Measurements from ENCODE around the gene COA1. TPM values are rescaled to one million over a fixed set of nuclear protein-coding genes. Genes with fewer than 3 reads are reported as not detected.
"Not testable (repeated sequence)": the region's sequence is repeated elsewhere in the genome, so short reads cannot be mapped to it uniquely, and the experiment has no call there.

COA1 gene
- total RNA-seq, 1 donor from 2014 or later: 85.1 TPM

DNA sequence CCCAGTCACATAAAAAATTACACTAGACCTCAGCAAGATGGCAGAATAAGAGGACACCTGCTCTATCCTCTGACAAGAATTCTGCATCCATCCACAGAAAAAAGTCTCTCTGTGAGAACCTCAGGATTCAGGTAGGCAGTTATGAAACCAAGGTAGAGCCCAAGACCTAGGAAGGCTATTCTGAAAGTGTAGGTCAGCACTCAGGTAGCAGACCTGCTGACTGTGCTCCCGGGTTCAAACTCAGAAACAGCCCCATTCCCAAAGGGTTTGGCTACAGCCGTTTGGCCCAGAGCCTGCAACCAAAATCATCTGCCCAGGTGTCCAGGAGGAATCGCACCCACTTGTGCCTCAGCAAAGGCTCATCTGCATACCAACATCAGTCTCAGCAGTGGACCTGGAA lies 37.7 kb downstream of the COA1 start:
- H3K27ac Mint-ChIP-seq: no peak overlapping the region
- no peaks in the 10 kb centered on the region for H3K27me3 Mint-ChIP-seq

GRCh38 chr7:43689115-43689514 lies 40.2 kb downstream of the COA1 start:
- no peaks in the 10 kb centered on the region for H3K27me3 Mint-ChIP-seq
- TF ChIP-seq, protein P1, sequence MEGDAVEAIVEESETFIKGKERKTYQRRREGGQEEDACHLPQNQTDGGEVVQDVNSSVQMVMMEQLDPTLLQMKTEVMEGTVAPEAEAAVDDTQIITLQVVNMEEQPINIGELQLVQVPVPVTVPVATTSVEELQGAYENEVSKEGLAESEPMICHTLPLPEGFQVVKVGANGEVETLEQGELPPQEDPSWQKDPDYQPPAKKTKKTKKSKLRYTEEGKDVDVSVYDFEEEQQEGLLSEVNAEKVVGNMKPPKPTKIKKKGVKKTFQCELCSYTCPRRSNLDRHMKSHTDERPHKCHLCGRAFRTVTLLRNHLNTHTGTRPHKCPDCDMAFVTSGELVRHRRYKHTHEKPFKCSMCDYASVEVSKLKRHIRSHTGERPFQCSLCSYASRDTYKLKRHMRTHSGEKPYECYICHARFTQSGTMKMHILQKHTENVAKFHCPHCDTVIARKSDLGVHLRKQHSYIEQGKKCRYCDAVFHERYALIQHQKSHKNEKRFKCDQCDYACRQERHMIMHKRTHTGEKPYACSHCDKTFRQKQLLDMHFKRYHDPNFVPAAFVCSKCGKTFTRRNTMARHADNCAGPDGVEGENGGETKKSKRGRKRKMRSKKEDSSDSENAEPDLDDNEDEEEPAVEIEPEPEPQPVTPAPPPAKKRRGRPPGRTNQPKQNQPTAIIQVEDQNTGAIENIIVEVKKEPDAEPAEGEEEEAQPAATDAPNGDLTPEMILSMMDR (IDR thresholded peaks at IDR 0.05; ENCODE audit: unreplicated experiment): no peak
- peaks cover 23% of the 10 kb centered on the region for H3K36me3 Mint-ChIP-seq (ENCODE audit: insufficient read depth)
- no peak overlapping the region for H3K4me3 Mint-ChIP-seq (ENCODE audit: low read depth)
- no peaks in the 10 kb centered on the region for H3K4me1 Mint-ChIP-seq (ENCODE audit: low read depth)
- H3K27ac Mint-ChIP-seq: no peak overlapping the region
- H3K9me3 Mint-ChIP-seq (ENCODE audit: low read depth): peaks cover 16% of the 10 kb centered on the region
- DNase-seq (ENCODE audit: low spot score, unreplicated experiment): no peak

More for the DNA sequence above, 37.7 kb downstream of the COA1 start:
- H3K4me3 Mint-ChIP-seq (ENCODE audit: low read depth): no peak overlapping the region
- no peak for DNase-seq (ENCODE audit: low spot score, unreplicated experiment)
- H3K4me1 Mint-ChIP-seq (ENCODE audit: low read depth): no peaks in the 10 kb centered on the region
- TF ChIP-seq, protein P1 (IDR thresholded peaks at IDR 0.05; ENCODE audit: unreplicated experiment): no peak
- H3K36me3 Mint-ChIP-seq (ENCODE audit: insufficient read depth): peaks cover 12% of the 10 kb centered on the region
- peaks cover 8% of the 10 kb centered on the region for H3K9me3 Mint-ChIP-seq (ENCODE audit: low read depth)

GRCh38 chr7:43687866-43688265 lies 41.5 kb downstream of the COA1 start:
- H3K27me3 Mint-ChIP-seq; DNase-seq (ENCODE audit: low spot score, unreplicated experiment); H3K27ac Mint-ChIP-seq; H3K4me1 Mint-ChIP-seq (ENCODE audit: low read depth); H3K4me3 Mint-ChIP-seq (ENCODE audit: low read depth): not testable (repeated sequence)
- peaks cover 21% of the 10 kb centered on the region for H3K9me3 Mint-ChIP-seq (ENCODE audit: low read depth)
- peaks cover 26% of the 10 kb centered on the region for H3K36me3 Mint-ChIP-seq (ENCODE audit: insufficient read depth)

DNA sequence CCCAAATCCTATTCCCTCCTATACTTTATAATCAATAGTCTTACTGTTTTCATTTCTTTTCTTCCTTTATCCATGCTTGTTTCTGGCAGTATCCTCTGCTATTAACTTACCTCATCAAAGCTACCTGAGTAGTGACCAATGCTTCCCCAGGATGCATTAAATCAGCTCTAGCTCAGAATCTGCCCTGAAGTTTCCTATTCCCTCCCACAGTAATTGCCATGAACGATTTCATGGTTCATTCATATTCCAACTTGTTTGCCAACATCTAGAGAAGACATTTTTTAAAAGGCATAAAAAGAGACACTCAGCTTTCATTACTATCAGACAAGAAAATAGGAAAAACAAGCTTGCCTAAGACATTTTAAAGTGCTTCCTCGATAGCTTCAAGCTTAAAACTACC lies 42.3 kb downstream of the COA1 start:
- H3K4me1 Mint-ChIP-seq (ENCODE audit: low read depth): peaks cover 4% of the 10 kb centered on the region
- TF ChIP-seq, protein P1 (IDR thresholded peaks at IDR 0.05; ENCODE audit: unreplicated experiment): no peak
- peaks cover 26% of the 10 kb centered on the region for H3K36me3 Mint-ChIP-seq (ENCODE audit: insufficient read depth)
- no peaks in the 10 kb centered on the region for H3K27me3 Mint-ChIP-seq
- H3K9me3 Mint-ChIP-seq (ENCODE audit: low read depth): peaks cover 21% of the 10 kb centered on the region
- H3K4me3 Mint-ChIP-seq (ENCODE audit: low read depth): no peak overlapping the region
- DNase-seq (ENCODE audit: low spot score, unreplicated experiment): no peak
- H3K27ac Mint-ChIP-seq: no peak overlapping the region

DNA sequence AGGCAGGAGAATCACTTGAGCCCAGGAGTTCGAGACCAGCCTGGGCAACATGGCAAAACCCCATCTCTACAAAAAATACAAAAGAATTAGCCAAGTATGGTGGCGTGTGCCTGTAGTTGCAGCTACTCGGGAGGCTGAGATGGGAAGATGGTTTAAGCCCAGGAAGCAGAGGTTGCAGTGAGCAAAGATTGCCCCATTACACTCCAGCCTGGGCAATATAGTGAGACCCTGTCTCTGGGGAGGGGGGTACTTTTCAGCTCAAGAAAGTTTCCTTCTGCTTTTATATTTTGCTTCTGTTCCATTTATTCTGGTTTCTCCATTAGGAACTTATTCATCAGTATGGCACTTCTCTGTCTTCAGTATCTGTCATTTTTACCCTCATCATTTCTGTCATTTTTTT lies 48.6 kb downstream of the COA1 start:
- Mint-ChIP-seq H3K4me1 (ENCODE audit: low read depth) (peaks cover 4% of the 10 kb centered on the region), H3K9me3 (ENCODE audit: low read depth) (peaks cover 19% of the 10 kb centered on the region), H3K36me3 (ENCODE audit: insufficient read depth) (peaks cover 16% of the 10 kb centered on the region), H3K27ac (no peak overlapping the region), H3K27me3 (no peaks in the 10 kb centered on the region), H3K4me3 (ENCODE audit: low read depth) (no peak overlapping the region)
- TF ChIP-seq, protein P1 (IDR thresholded peaks at IDR 0.05; ENCODE audit: unreplicated experiment): no peak
- DNase-seq (ENCODE audit: low spot score, unreplicated experiment): no peak

DNA sequence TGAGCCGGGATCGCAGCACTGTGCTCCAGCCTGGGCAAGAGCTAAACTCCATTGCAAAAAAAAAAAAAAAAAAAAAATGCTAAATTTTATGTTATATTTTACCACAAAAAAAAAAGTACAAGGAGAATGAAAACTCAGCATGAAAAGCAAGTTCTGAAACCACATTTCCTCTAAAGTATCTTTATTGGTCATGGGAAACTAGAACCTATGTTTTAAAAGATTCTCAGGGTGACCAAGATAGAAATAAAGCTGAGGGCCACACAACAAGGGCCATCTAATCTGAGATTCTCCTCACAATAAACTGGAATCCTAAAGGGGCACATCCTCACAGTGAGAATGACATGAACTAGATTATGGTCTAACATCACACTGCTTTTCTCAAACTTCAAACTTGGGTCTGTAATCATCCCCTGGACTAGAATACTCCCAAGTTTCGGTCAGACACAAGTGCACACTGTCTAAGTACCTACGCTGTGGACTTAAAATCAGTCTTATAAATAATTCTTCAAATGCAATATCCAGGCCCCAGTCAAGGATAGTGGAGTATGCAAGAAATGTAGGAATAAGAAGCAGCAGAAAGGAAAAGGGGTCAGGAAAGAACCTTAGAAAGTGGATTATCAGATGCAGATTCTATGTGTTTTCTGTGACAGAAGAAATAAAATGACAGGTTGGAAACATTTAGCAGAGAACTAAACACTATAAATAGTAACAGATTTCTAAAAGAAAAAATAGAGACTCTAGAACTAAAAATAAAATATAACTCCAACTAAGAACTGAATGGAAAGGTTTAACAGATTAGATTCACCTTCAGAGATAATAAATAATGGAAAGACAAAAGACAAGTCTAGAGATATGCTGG lies 49.9 kb downstream of the COA1 start:
- Mint-ChIP-seq H3K9me3 (ENCODE audit: low read depth) (peaks cover 19% of the 10 kb centered on the region), H3K27ac (no peak overlapping the region), H3K27me3 (no peaks in the 10 kb centered on the region), H3K36me3 (ENCODE audit: insufficient read depth) (peaks cover 14% of the 10 kb centered on the region), H3K4me3 (ENCODE audit: low read depth) (no peak overlapping the region), H3K4me1 (ENCODE audit: low read depth) (peaks cover 4% of the 10 kb centered on the region)
- TF ChIP-seq, protein P1 (IDR thresholded peaks at IDR 0.05; ENCODE audit: unreplicated experiment): no peak
- no peak for DNase-seq (ENCODE audit: low spot score, unreplicated experiment)

Measured in progenitor cell of endocrine pancreas (in vitro differentiated cells).